Fibroblast of lung (primary cell): ENCODE results near the gene PLXNA4. TPM values are rescaled to one million over a fixed set of nuclear protein-coding genes. Genes with fewer than 3 reads are reported as not detected.

Experiments used
- DNase-seq, 2 donors: peaks; one replicate each; pipeline versions ENCODE4 v3.0.0 to v3.0.0-alpha.2; 2010; ENCODE audit warnings: low read depth in 2 of 2
- H2AFZ ChIP-seq: 2 replicates; pipeline ENCODE4 v1.5.1; 2012; ENCODE audit warnings: low read length, control low read depth, inconsistent platforms
- H3K27ac ChIP-seq: 2 replicates; pipeline ENCODE4 v1.5.1; 2011; ENCODE audit warnings: low read length, control low read depth; ENCODE audit not compliant: insufficient read depth
- H3K27me3 ChIP-seq: 2 replicates; pipeline ENCODE4 v1.5.1; 2011; ENCODE audit warnings: mild to moderate bottlenecking, low read length; ENCODE audit not compliant: control insufficient read depth, insufficient read depth
- H3K36me3 ChIP-seq: 2 replicates; pipeline ENCODE4 v1.5.1; 2011; ENCODE audit warnings: low read length; ENCODE audit not compliant: control insufficient read depth, insufficient read depth
- H3K4me1 ChIP-seq: 2 replicates; pipeline ENCODE4 v1.5.1; 2011; ENCODE audit warnings: low read length; ENCODE audit not compliant: control insufficient read depth, insufficient read depth; ENCODE audit errors: extremely low read depth
- H3K4me2 ChIP-seq: 2 replicates; pipeline ENCODE4 v1.5.1; 2011; ENCODE audit warnings: low read length, control low read depth; ENCODE audit not compliant: insufficient read depth; ENCODE audit errors: extremely low read depth
- H3K4me3 ChIP-seq, 4 experiments: fragments of 200-600 bp in 1 of 4; sonication (generic) in 1 of 4; replicated peaks in 1 of 4; 2 replicates each; pipeline ENCODE4 v1.5.1; 2011 to 2016; ENCODE audit warnings: low read length in 4 of 4, low read depth in 3 of 4, mild to moderate bottlenecking in 3 of 4, control low read depth in 2 of 4, inconsistent platforms in 1 of 4, mixed read lengths in 1 of 4; ENCODE audit not compliant: insufficient read depth in 1 of 4; ENCODE audit errors: control extremely low read depth in 1 of 4
- H3K79me2 ChIP-seq: 2 replicates; pipeline ENCODE4 v1.5.1; 2012; ENCODE audit warnings: mild to moderate bottlenecking, low read length, inconsistent platforms; ENCODE audit not compliant: control insufficient read depth, insufficient read depth
- H3K9ac ChIP-seq: 2 replicates; pipeline ENCODE4 v1.5.1; 2011; ENCODE audit warnings: mild to moderate bottlenecking, low read length, control low read depth; ENCODE audit not compliant: insufficient read depth
- H3K9me3 ChIP-seq: 2 replicates; pipeline ENCODE4 v1.5.1; 2012; ENCODE audit warnings: low read depth, low read length; ENCODE audit not compliant: control insufficient read depth, insufficient read depth
- H4K20me1 ChIP-seq: 2 replicates; pipeline ENCODE4 v1.5.1; 2011; ENCODE audit warnings: low read length; ENCODE audit not compliant: control insufficient read depth, insufficient read depth; ENCODE audit errors: extremely low read depth
- CTCF ChIP-seq, 2 donors: IDR thresholded peaks in 1 of 2; conservative IDR thresholded peaks in 1 of 2; 1 replicate in 1 of 2; 2 replicates in 1 of 2; pipeline ENCODE4 v1.5.1; 2011 to 2012; ENCODE audit warnings: low read length in 2 of 2, control low read depth in 1 of 2, inconsistent platforms in 1 of 2, low read depth in 1 of 2, mild to moderate bottlenecking in 1 of 2
- EZH2 ChIP-seq: IDR thresholded peaks from 2 replicates; pipeline ENCODE4 v1.5.1; 2012; ENCODE audit warnings: low read length, control low read depth, mild to moderate bottlenecking; ENCODE audit errors: missing control alignments
- polyA plus RNA-seq, 2 donors: library from polyadenylated mRNA; depleted of rRNA in 1 of 2; stranded (reverse) in 1 of 2; unstranded in 1 of 2; fragments of >200 nt; gene quantifications; 2 replicates each; pipeline ENCODE4 v1.2.1, GENCODE V29; 2011 to 2012; ENCODE audit warnings: missing spikeins in 1 of 2
- total RNA-seq: library from RNA; depleted of rRNA; stranded (reverse); fragments of >200 nt; gene quantifications from 2 replicates; pipeline ENCODE4 v1.2.1, GENCODE V29; 2014

The PLXNA4 gene
- total and polyA plus RNA-seq, 2 donors (not counting 1 experiment from before 2014, with no cell fraction given): 1.2 to 1.5 TPM

DNA sequence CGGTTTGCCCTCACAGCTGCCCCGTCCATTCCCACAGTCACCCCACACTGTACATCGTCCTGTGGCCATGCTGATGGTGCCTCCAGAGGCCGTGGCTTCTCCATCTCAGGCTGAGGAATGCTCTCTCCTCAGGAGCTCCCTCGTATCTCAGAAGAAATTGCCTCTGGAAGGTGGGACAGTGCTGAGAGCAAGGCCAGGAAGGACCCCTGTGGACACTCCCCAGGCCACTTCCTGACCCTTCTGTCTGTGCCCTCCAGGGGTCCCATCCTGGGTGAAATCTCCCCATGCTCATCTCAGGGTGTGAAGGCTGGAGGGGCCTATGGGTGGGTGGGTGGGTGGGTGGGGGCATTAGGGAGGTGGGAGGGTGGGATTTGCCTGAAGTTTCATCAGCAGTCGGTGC lies 454.3 kb downstream of the PLXNA4 start:
- no peak overlapping the region for H3K27ac ChIP-seq
- H3K27me3 ChIP-seq: no peaks in the 10 kb centered on the region
- H3K9ac ChIP-seq: no peak overlapping the region
- H3K4me2 ChIP-seq: no peak overlapping the region
- TF ChIP-seq CTCF (conservative IDR thresholded peaks at IDR 0.05 in 1 of 2, IDR thresholded peaks at IDR 0.05 in 1 of 2; ENCODE audit: low read depth in 1 of 2, low read length in 2 of 2): no peak
- no peak for TF ChIP-seq EZH2
- no peak for DNase-seq
- no peaks in the 10 kb centered on the region for H3K36me3 ChIP-seq
- no peaks in the 10 kb centered on the region for H4K20me1 ChIP-seq
- H3K79me2 ChIP-seq: no peaks in the 10 kb centered on the region
- peaks cover 3% of the 10 kb centered on the region for H3K4me1 ChIP-seq
- no peak overlapping the region for H3K4me3 ChIP-seq
- no peaks in the 10 kb centered on the region for H3K9me3 ChIP-seq
- H2AFZ ChIP-seq: no peak overlapping the region

GRCh38 chr7:132118641-132119040 lies 457.6 kb downstream of the PLXNA4 start:
- peaks cover 5% of the 10 kb centered on the region for H3K4me1 ChIP-seq
- H3K9ac ChIP-seq: no peak overlapping the region
- H3K4me2 ChIP-seq: no peak overlapping the region
- H3K36me3 ChIP-seq: no peaks in the 10 kb centered on the region
- TF ChIP-seq EZH2: no peak
- TF ChIP-seq CTCF (conservative IDR thresholded peaks at IDR 0.05 in 1 of 2, IDR thresholded peaks at IDR 0.05 in 1 of 2; ENCODE audit: low read depth in 1 of 2, low read length in 2 of 2): no peak
- no peak overlapping the region for H2AFZ ChIP-seq
- H3K27me3 ChIP-seq: no peaks in the 10 kb centered on the region
- no peaks in the 10 kb centered on the region for H3K79me2 ChIP-seq
- H4K20me1 ChIP-seq: no peaks in the 10 kb centered on the region
- no peak overlapping the region for H3K4me3 ChIP-seq
- H3K9me3 ChIP-seq: no peaks in the 10 kb centered on the region
- DNase-seq: no peak
- no peak overlapping the region for H3K27ac ChIP-seq

DNA sequence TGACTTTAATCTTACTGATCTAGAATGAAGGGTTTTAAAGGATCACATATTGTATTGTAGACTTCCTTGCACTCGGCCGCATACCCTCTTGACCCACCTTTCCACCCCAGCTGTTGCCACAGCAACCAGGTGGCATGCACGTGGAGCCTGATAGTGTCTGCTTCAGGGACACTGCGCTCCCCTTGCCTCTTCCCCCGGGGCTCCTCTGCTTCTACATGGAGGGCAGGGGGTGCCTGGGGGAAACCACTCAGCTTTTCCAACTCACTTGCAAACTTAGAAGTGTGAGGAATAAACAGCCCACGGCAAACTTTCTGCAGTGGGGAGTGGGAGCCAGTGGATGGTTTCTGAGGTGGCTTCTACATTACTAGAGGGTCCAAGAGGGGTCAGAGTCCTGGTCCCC lies 458.6 kb downstream of the PLXNA4 start:
- Histone ChIP-seq H3K36me3 (no peaks in the 10 kb centered on the region), H3K4me1 (peaks cover 5% of the 10 kb centered on the region), H3K4me3 (no peak overlapping the region), H3K27me3 (no peaks in the 10 kb centered on the region), H3K9ac (no peak overlapping the region), H2AFZ (no peak overlapping the region), H3K27ac (no peak overlapping the region), H3K9me3 (no peaks in the 10 kb centered on the region), H3K79me2 (no peaks in the 10 kb centered on the region), H4K20me1 (no peaks in the 10 kb centered on the region), H3K4me2 (no peak overlapping the region)
- DNase-seq: no peak
- TF ChIP-seq EZH2 (no peak), CTCF (conservative IDR thresholded peaks at IDR 0.05 in 1 of 2, IDR thresholded peaks at IDR 0.05 in 1 of 2; ENCODE audit: low read depth in 1 of 2, low read length in 2 of 2) (no peak)
